PC-3 (cell line): ENCODE data around the gene GPC3.

Source experiments
- CTCF ChIP-seq: fragments of 300-600 bp; sonication (generic); conservative IDR thresholded peaks from 2 replicates; pipeline ENCODE4 v1.5.1; 2017; ENCODE audit warnings: antibody characterized with exemption, low read depth, mild to moderate bottlenecking, low read length
- EZH2 ChIP-seq: fragments of 300-600 bp; sonication (generic); IDR thresholded peaks from one replicate; pipeline ENCODE4 v1.6.1; 2017; ENCODE audit warnings: antibody characterized with exemption, mild to moderate bottlenecking, low read length; ENCODE audit not compliant: unreplicated experiment
- EZH2phosphoT487 ChIP-seq: fragments of 300-600 bp; sonication (generic); IDR thresholded peaks from 2 replicates; pipeline ENCODE4 v1.6.1; 2018; ENCODE audit warnings: mild to moderate bottlenecking, antibody characterized with exemption, low read length, borderline replicate concordance

- no peak for TF ChIP-seq CTCF
- TF ChIP-seq EZH2: no peak
- TF ChIP-seq EZH2phosphoT487: no peak
Observed at GRCh38 chrX:133669214-133669613, 316.2 kb downstream of the GPC3 start.
